Stimulated activated CD4-positive, alpha-beta T cell treated with anti-CD3 and anti-CD28 coated beads, Interleukin-1b, Interleukin-23, amount 100 ng/mL, for 48 hours (primary cell): ENCODE measurements around the gene RNASEH2B.

Experiments
- DNase-seq: peaks from one replicate; pipeline ENCODE4 v3.0.0-alpha.2; 2020

The RNASEH2B gene

GRCh38 chr13:50942630-50943311 is 33.2 kb downstream of the RNASEH2B start:
- DNase-seq, result peak; percentile 15

GRCh38 chr13:50945669-50946068 is 36.1 kb downstream of the RNASEH2B start:
- DNase-seq, result no peak

- no peak for DNase-seq
These were observed 39.0 kb downstream of the RNASEH2B start for GRCh38 chr13:50948601-50949000.

- no peak for DNase-seq
These were observed 41.3 kb downstream of the RNASEH2B start for GRCh38 chr13:50950849-50951248.

- no peak for DNase-seq
These were observed 41.8 kb downstream of the RNASEH2B start for GRCh38 chr13:50951366-50951765.

- no peak for DNase-seq
These were observed 45.6 kb downstream of the RNASEH2B start for GRCh38 chr13:50955241-50955640.

GRCh38 chr13:50955798-50956197 is 46.2 kb downstream of the RNASEH2B start:
- no peak for DNase-seq

GRCh38 chr13:50957620-50958019 is 48.0 kb downstream of the RNASEH2B start:
- no peak for DNase-seq

- DNase-seq, result no peak
These were observed 60.1 kb downstream of the RNASEH2B start for GRCh38 chr13:50969691-50970090.

- DNase-seq, result no peak
These were observed 61.4 kb downstream of the RNASEH2B start for GRCh38 chr13:50970956-50971355.

GRCh38 chr13:50974268-50974667 is 64.7 kb downstream of the RNASEH2B start:
- DNase-seq, result no peak

- no peak for DNase-seq
These were observed 69.6 kb downstream of the RNASEH2B start for GRCh38 chr13:50979187-50979586.

- DNase-seq, result no peak
These were observed 72.1 kb downstream of the RNASEH2B start for GRCh38 chr13:50981686-50982085.

GRCh38 chr13:50989476-50989875 is 79.9 kb downstream of the RNASEH2B start:
- DNase-seq, result no peak

- no peak for DNase-seq
These were observed 80.7 kb downstream of the RNASEH2B start for GRCh38 chr13:50990065-50990817.

- DNase-seq, result no peak
These were observed 81.4 kb downstream of the RNASEH2B start for GRCh38 chr13:50990818-50991506.

- DNase-seq, result peak; percentile 6
These were observed 82.3 kb downstream of the RNASEH2B start for GRCh38 chr13:50991579-50992521.

GRCh38 chr13:50993371-50993770 is 83.8 kb downstream of the RNASEH2B start:
- no peak for DNase-seq

- DNase-seq, result no peak
These were observed 84.3 kb downstream of the RNASEH2B start for GRCh38 chr13:50993934-50994333.

- DNase-seq, result no peak
These were observed 85.1 kb downstream of the RNASEH2B start for GRCh38 chr13:50994651-50995050.

- no peak for DNase-seq
These were observed 86.3 kb downstream of the RNASEH2B start for GRCh38 chr13:50995854-50996253.

GRCh38 chr13:50998326-50998725 is 88.7 kb downstream of the RNASEH2B start:
- DNase-seq, result no peak

- no peak for DNase-seq
These were observed 90.0 kb downstream of the RNASEH2B start for GRCh38 chr13:50999641-51000040.
